ENCODE results near the gene ENTPD8.

Gene ENTPD8

GRCh38 chr9:137431416-137431931, 9.7 kb downstream of the ENTPD8 start:
- DNase-seq (ENCODE audit: low spot score) = no peak

- no peak for DNase-seq (ENCODE audit: low spot score)
Observed at GRCh38 chr9:137430723-137431415, 10.3 kb downstream of the ENTPD8 start.

- no peak for DNase-seq (ENCODE audit: low spot score)
Observed at GRCh38 chr9:137429974-137430722, 11.0 kb downstream of the ENTPD8 start.

GRCh38 chr9:137429546-137429890, 11.6 kb downstream of the ENTPD8 start:
- no peak for DNase-seq (ENCODE audit: low spot score)

GRCh38 chr9:137428841-137429545, 12.2 kb downstream of the ENTPD8 start:
- DNase-seq (ENCODE audit: low spot score) = no peak

GRCh38 chr9:137428311-137428630, 12.9 kb downstream of the ENTPD8 start:
- DNase-seq (ENCODE audit: low spot score) = no peak

- DNase-seq (ENCODE audit: low spot score) = no peak
Observed at GRCh38 chr9:137427454-137428310, 13.5 kb downstream of the ENTPD8 start.

GRCh38 chr9:137426018-137426681, 15.0 kb downstream of the ENTPD8 start:
- no peak for DNase-seq (ENCODE audit: low spot score)

GRCh38 chr9:137423514-137424291, 17.5 kb downstream of the ENTPD8 start:
- no peak for DNase-seq (ENCODE audit: low spot score)

- DNase-seq (ENCODE audit: low spot score) = peak; percentile 100
Observed at GRCh38 chr9:137422604-137423513, 18.3 kb downstream of the ENTPD8 start, which contains the start of the genes EXD3 and NOXA1. Gene EXD3 (minus strand): TSS chr9:137423162. CDS start chr9:137395357, 27,805 bp downstream. Gene NOXA1 (plus strand): TSS chr9:137423393. CDS start chr9:137423530, 137 bp downstream.

GRCh38 chr9:137421838-137422603, 19.1 kb downstream of the ENTPD8 start:
- peak; percentile 26 for DNase-seq (ENCODE audit: low spot score)

GRCh38 chr9:137417161-137418021, 23.8 kb downstream of the ENTPD8 start:
- no peak for DNase-seq (ENCODE audit: low spot score)

- DNase-seq (ENCODE audit: low spot score) = no peak
Observed at GRCh38 chr9:137416563-137417151, 24.5 kb downstream of the ENTPD8 start.

GRCh38 chr9:137416006-137416562, 25.1 kb downstream of the ENTPD8 start:
- DNase-seq (ENCODE audit: low spot score) = no peak

- no peak for DNase-seq (ENCODE audit: low spot score)
Observed at GRCh38 chr9:137415451-137415850, 25.7 kb downstream of the ENTPD8 start.

GRCh38 chr9:137412431-137412830, 28.7 kb downstream of the ENTPD8 start:
- DNase-seq (ENCODE audit: low spot score) = no peak

All from D341Med (cell line).